HG03025 (cell line): Measurements from ENCODE around the gene C16orf96.

Source experiments
- ATAC-seq: cut with Tn5 transposase; IDR thresholded peaks from one replicate; pipeline ENCODE4 v1.9.1; 2021; ENCODE audit warnings: mild to moderate bottlenecking, moderate library complexity; ENCODE audit not compliant: unreplicated experiment, low FRiP score

C16orf96 gene

DNA sequence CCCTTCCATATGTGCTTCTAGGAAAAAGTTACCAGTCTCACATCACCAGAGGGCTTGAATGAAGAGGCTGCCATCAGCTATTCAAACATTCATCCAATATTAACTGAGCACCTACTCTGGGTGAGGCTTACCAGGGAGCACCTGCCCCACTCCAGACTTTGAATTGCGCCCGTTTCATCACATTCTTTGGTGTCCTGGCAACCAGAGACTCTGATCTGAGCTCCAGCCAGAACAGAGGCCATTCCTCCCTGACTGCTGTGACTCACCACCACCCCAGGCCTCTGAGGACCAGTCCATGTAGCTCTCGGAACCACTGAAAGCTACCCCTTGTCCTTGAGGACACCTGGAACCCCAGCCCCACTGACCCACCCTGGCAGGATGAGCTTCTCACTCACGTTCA is at the start of gene C16orf96:
C16orf96 (plus strand) TSS at position 229 of the 400 bp plus-strand sequence; CDS start at position 379, 150 bp downstream.
- ATAC-seq: no peak

- no peak for ATAC-seq
Observed at GRCh38 chr16:4506450-4506849, 49.7 kb upstream of the C16orf96 start.

- no peak for ATAC-seq
Observed at GRCh38 chr16:4507588-4508345, 48.4 kb upstream of the C16orf96 start.

DNA sequence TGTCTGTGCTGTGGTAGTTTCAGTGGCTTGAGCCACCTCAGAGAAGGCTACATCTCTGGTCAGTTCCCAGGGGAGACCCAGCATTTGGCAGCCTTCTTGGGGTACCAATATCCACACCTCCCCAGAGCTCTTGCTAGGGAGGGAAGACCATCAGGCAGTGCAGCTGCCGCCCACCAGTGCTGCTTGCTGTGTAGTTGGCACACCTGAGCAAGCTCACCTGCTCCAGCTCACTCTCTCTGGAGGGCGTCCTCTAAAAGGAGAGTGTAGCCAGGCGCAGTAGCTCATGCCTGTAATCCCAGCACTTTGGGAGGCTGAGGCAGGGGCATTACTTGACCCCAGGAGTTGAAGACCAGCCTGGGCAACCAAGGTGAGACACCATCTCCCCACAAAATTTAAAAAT is 47.3 kb upstream of the C16orf96 start:
- ATAC-seq: no peak

GRCh38 chr16:4509420-4509819 is 46.7 kb upstream of the C16orf96 start:
- no peak for ATAC-seq

GRCh38 chr16:4510131-4510530 is 46.0 kb upstream of the C16orf96 start:
- no peak for ATAC-seq

DNA sequence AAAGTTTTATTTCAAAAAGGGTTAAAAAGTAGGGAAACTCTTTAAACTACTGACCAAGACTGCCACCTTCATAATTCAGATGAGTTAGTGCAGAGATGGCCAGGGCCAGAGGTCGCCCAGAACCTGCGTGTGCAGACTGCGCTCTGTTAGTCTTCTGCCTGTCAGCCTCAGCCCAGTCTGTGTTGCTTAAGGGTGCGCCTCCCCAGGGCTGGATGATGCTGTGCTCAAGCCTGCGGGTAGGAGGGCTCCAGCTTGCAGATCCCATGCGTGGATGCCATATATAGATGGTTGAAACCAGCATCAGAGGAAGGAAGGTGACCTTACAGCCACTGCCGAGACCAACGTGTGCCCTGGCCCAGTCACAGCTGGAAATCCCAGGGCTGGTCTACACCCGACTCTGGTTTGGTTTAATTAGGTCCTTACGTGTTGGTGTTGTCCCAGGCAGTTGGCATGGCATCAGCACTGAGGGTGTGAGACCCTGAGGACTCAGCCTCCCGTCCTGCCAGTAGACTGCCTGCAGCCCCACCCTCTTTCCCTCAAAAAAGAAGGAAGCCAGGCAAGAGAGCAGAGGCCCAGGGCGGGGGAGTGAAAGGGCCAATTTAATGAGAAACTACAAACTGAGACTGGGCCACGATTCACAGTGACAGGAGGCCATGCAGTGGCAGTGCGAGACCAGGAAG is 45.3 kb upstream of the C16orf96 start:
- no peak for ATAC-seq

DNA sequence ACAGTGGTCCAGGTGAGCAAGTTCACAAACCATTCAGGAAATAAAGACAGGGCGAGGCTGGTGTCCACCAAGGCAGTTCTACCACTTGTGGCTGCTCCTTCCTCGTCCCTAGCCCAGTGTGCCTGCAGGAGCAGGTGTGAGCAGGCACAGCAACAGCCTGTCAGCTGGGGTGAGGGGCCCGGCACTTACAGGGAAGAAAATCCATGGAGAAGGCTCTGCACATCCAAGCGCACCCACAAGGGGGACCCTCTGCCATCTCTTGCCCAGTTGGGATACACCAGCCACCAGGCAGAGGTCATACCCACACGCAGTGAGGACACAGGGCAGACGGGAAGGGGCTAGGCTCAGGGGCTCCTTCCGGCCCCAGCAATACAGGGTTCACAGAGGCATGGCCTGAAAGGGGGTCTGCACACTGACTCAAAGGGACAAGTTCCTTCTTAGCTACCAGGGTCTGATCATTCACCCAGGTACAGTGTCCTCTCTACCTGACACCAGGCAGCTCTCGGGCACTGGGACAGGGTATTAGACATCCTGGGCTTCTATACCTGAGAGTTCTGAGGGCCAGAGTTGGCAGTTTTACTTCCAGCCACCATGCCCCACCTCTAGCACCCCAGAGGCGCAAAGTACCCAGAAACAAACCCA is 44.6 kb upstream of the C16orf96 start:
- ATAC-seq: no peak

DNA sequence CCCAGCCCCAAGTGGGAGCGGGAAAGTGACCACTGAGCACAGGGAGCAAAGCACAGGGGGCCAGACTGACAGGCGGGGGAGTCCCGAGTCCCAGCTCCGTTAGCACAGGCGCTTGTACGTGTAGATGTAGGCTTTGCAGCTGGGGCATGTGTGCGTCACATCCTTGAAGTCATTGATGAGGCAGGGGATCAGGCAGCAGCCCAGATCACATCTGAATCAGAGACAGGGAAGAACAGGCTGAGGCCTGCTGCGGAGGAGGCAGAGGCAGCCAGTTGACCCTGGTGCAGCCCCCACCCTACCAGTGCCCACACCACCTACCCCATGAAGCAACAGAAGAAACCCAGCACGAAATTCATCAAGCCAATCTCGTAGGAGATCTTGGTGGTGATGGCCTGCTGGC is 43.7 kb upstream of the C16orf96 start:
- ATAC-seq: no peak

DNA sequence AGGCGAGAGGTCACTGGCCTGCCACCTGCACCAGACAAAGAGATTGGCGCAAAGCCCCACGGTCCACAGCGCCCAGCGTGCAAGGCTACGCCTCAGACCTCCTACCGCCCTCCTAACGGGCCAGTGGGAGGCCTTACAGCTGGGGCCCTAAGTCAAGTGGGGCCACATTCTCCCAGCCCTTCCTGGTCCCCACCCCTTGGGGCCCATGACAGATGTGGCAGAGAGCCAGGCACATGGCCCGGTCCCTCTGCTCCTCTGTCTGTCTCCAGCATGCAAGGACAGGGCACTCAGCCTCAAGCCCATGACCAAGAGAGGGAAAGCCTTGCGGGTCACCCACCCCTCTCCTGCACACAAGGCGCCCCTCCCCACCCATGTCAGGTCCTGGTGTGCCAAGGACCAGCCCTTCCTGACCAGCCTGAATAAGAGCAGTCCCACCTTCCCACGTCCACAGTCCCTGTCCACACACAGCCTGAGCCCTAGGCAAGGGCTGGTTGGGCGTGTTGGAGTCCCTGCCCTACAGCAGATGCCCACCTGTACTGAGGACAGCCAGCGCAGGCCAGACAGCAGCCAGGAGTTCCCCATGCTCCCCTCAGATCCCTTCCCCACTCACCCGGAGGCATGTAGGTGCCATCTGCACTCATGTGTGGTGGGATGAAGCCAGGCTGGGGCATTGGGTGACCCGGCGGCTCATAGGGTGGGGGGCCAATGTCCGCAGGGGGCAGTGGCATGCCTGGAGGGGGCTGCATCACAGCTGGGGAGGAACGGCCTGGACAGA is 42.9 kb upstream of the C16orf96 start:
- ATAC-seq: no peak

DNA sequence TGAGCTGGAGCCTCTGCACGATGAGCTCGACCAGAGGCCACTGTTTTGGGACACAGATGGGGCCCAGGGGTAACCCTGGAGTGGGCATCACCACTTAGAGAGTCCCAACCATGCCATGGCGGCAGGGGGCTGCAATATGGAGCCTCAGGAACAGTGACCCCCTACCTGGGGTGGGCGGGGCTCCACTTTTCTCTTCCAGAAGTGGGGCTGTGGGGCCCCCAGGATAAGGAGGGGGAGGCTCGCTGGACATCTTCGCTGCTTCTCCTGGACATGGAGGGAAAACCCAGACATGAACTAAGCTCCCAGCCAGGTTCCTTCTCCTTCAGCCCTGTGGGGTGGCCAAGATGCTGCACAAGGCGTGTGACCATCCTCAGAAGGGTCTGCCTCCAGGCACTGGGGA is 42.3 kb upstream of the C16orf96 start:
- ATAC-seq: no peak

GRCh38 chr16:4514606-4515005 is 41.5 kb upstream of the C16orf96 start:
- no peak for ATAC-seq

- ATAC-seq: no peak
Observed at GRCh38 chr16:4515611-4516233, 40.4 kb upstream of the C16orf96 start.

DNA sequence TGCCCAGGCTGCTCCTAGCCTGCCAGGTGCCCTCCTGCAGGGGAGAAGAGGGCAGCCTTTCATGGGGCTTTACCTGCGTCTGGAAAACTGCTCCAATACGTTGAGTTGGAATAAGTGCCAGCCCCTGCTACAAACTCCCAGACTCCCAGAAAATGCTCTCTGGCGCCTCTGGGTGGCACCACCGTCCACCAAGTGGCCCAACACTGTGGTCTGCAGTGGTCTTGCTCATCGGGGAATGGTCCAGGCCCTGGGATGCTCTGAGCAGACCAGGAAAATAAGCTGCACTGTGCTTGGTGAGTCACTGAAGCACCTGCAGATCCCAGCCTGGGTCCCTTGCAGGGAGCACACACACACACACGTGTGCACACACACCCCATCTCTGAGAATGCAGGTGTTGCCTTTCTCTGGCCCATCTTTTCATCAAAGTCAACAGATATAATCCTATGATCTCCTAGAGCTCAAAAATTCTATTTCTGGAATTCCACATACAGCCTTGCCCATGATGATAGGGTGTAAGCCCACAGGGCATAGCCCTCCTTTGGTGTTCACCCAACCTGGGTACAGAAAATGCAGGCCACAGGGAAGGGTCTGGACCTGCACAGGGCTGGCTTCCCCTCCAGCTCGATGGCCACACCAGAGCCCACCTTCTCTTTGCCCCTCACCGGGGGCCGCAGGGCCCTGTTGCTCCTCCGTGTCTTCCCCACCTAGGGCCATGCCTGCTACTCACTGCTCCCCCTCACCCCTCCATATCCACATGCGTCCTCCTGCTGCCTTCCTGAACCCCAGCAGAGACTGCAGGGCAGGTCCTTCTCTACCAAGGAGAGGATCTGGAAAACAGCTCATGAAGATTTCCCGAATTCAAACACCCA is 38.1 kb upstream of the C16orf96 start:
- ATAC-seq: no peak

DNA sequence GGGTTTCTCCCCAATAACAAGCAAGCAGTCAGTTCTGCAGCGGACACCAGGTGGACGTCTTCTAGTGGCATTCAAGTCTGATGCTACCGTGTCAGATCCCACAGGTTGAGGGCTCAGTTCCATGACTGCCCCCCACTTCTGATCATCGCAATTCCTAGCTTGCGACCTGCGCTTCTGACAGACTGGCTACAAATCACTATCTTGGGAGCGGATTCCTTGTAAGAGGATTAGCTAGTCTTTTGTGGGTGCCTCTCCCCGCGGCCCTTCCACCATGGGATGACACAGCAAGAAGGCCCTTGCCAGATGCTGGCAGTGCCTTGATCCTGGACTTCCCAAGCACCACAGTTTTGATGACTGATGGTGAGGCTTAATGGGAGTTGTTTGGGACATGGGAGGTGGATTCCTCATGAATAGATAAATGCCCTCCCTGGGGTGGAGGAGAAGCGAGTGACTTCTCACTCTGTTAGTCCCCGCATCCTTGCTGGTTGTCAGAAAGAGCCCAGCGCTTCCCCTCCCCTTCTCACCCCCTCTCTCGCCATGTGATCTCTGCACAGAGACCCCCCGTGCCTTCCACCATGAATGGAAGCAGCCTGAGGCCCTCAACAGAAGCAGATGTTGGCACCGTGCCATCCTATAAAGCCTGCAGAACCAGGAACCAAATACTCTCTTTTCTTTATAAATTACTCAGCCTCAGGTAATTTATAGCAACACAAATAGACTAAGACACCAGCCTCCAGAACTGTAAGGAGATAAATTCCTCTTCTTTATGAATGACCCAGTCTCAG is 36.7 kb upstream of the C16orf96 start:
- no peak for ATAC-seq

- no peak for ATAC-seq
Observed at GRCh38 chr16:4520913-4521312, 35.2 kb upstream of the C16orf96 start.

DNA sequence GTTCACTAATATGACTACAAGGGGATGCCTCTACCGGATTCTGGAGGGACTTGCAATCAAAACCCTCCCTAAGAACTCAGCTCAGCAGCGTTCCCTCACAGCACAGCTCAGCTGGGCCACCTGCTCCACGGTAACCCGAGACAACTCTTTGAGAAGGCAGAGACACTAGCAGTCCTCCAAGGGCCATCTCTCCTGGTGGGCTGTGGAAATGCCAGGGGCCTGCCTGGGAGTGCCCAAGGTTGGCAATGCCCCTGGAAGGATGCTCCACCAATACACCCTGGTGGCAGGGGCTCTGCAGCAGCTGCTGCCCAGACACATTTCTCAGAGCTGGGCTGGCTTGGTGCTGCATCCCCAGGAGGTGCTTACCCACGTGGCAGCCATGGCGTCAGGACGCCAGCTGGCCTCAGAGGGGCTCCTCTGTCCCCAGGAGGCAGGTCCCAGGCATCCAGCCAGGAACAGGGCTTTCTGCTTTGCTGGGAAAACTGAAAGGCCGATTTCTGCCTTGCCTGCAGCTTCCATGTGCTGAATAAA is 34.0 kb upstream of the C16orf96 start:
- no peak for ATAC-seq

- no peak for ATAC-seq
Observed at GRCh38 chr16:4523686-4524085, 32.5 kb upstream of the C16orf96 start.
